Mucosa of descending colon (tissue), 3 donors: ENCODE measurements around the gene RXRB. TPM values are rescaled to one million over a fixed set of nuclear protein-coding genes. Genes with fewer than 3 reads are reported as not detected.

Source experiments
- ATAC-seq: fragments of 200-7000 bp; cut with Tn5 transposase; one replicate; pipeline ENCODE4 v1.9.1; 2020; ENCODE audit warnings: mild to moderate bottlenecking, moderate library complexity
- DNase-seq, 3 donors: peaks; one replicate each; pipeline ENCODE4 v3.0.0-alpha.2; 2020
- H3K36me3 ChIP-seq: fragments of 200-600 bp; one replicate; pipeline ENCODE4 v1.8.0; 2021; ENCODE audit warnings: low read depth, mild to moderate bottlenecking
- H3K4me1 ChIP-seq: fragments of 200-600 bp; one replicate; pipeline ENCODE4 v1.8.0; 2021; ENCODE audit warnings: low read depth, mild to moderate bottlenecking
- H3K4me3 ChIP-seq: fragments of 200-600 bp; one replicate; pipeline ENCODE4 v1.8.0; 2021; ENCODE audit warnings: mild to moderate bottlenecking
- H3K9me3 ChIP-seq: fragments of 200-600 bp; one replicate; pipeline ENCODE4 v1.8.0; 2021; ENCODE audit warnings: mild to moderate bottlenecking
- intact Hi-C, 2 donors: fragments of 100-400 bp; cut with DNase I in 1 of 2; cut with micrococcal nuclease in 1 of 2; formaldehyde crosslinking; loops; one replicate each; pipeline versions ENCODE4 v1.11.0 to v1.11.1; 2022; cut with DNase I, micrococcal nuclease
- total RNA-seq, 3 donors: library from RNA; stranded (reverse); fragmentation: NEBNext Ultra II Directional in 2 of 3; extraction: Animal tissue kit (Norgen Biotek cat#: 25700) in 2 of 3; gene quantifications; one replicate each; pipeline versions ENCODE4 v1.2.1 to v1.2.4, GENCODE V29; 2021 to 2023
- TF ChIP-seq, protein P1 (sequence below): fragments of 200-600 bp; IDR thresholded peaks from one replicate; pipeline ENCODE4 v1.8.0; 2022; ENCODE audit warnings: antibody characterized with exemption, mild to moderate bottlenecking
- donor health status: DM: no; HTN: no; CAD: no; lungs with moderate emphysema.
- donor health status: DM: no; HTN: no; CAD: no.
- donor health status: DM: no; HTN: yes; CAD: no.

RXRB gene
- total RNA-seq, 3 donors from 2014 or later = 45.4 to 51.1 (median 51.1) TPM

DNA sequence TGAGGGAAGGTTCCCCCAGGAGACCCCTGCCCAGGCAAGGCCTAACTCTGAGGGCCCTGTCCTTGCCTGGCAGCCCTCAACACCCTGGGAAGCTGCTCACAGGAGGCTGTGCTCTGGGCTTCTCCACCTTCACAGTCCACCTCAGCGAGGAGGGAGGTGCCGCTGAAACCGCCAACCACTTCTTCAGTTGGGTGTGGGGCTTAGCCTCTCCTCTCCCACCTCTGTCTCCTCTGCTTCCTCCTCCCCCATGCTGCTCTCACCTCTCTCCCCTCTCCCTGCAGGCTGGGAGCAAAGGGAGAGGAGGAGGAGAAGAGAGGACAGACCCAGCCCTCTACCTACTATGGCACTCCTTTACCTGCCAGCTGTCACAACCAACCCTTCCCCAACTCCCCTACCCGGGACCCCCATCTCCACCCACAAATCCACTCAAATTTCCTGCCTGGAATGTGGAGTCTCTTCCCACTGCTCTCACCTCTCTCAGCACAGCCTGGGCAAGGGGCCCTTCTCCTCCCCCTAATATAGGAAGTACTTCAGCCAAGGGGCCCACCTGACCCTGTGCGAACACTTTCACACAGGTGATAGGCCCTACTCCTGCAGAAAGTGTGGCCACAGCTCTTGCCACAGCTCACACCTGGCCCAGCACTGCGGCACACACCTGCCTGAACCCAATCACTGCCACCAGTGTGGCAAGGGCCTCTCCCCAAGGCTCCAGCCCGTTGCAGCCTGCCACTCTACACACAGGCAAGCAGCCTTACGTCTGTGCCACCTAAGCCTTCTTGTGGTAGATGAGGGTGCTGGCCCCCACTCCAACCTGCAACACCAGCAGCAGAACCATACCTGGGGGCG, 15.0 kb upstream of the RXRB start:
- Histone ChIP-seq H3K4me1 (peaks cover 9% of the 10 kb centered on the region), H3K4me3 (no peak overlapping the region), H3K36me3 (no peaks in the 10 kb centered on the region), H3K9me3 (no peaks in the 10 kb centered on the region)
- no peak for DNase-seq
- TF ChIP-seq, protein P1, sequence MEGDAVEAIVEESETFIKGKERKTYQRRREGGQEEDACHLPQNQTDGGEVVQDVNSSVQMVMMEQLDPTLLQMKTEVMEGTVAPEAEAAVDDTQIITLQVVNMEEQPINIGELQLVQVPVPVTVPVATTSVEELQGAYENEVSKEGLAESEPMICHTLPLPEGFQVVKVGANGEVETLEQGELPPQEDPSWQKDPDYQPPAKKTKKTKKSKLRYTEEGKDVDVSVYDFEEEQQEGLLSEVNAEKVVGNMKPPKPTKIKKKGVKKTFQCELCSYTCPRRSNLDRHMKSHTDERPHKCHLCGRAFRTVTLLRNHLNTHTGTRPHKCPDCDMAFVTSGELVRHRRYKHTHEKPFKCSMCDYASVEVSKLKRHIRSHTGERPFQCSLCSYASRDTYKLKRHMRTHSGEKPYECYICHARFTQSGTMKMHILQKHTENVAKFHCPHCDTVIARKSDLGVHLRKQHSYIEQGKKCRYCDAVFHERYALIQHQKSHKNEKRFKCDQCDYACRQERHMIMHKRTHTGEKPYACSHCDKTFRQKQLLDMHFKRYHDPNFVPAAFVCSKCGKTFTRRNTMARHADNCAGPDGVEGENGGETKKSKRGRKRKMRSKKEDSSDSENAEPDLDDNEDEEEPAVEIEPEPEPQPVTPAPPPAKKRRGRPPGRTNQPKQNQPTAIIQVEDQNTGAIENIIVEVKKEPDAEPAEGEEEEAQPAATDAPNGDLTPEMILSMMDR = no peak
- no peak for ATAC-seq
- intact Hi-C loops = no loop called here

GRCh38 chr6:33213989-33214335, 13.5 kb upstream of the RXRB start:
- no peak for ATAC-seq
- TF ChIP-seq, protein P1 = no peak
- no peaks in the 10 kb centered on the region for H3K36me3 ChIP-seq

DNA sequence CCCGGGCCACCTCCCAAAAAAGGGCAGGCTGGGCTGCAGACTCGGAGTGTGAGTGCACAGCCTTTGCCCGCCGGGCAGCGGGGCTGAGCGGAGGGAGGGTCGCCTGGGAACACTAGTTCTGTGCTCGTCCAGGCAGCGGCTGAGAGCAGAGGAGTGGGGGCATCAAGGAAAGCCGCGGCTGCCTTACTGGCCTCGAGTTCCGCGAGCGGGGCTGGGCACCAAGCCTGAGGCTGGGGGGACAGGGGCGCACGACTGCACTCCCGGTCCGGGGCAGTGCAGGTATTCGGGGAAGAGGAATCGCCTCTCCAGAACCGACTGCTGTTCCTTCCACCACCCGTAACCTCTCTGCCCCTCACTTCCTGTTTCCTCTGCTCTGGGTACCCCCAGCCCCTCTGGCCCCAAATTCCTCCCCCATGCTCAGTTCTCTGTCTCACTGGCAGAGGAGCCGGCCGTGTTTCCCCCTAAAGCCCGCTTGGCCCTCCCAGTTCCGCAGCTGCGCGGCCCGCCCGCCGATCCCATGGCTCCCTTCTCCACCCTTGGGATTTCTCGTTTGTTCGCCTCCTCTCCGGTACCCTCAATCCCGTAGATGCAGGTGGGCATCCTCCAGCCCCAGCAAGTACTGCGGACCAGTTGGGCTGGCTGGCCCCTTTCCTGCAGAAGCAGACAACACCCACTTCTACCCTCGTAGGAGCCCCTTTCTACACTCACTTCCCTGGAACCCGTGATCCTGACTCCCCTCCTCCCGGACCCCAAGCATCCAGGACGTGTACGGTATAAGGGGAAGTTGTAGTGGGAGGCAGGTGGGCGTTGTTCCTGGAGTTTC, 12.9 kb upstream of the RXRB start:
- intact Hi-C loops = no loop called here
- Histone ChIP-seq H3K4me3 (no peak overlapping the region), H3K4me1 (peaks cover 15% of the 10 kb centered on the region), H3K36me3 (no peaks in the 10 kb centered on the region), H3K9me3 (no peaks in the 10 kb centered on the region)
- DNase-seq = peak in 1 of 3 donors; percentile 55
- peak; percentile 36 for ATAC-seq
- TF ChIP-seq, protein P1 = no peak

More at GRCh38 chr6:33213989-33214335, 13.5 kb upstream of the RXRB start:
- H3K4me1 ChIP-seq = peaks cover 12% of the 10 kb centered on the region
- intact Hi-C loops = no loop called here
- DNase-seq = no peak
- no peak overlapping the region for H3K4me3 ChIP-seq
- H3K9me3 ChIP-seq = no peaks in the 10 kb centered on the region

- intact Hi-C loops = no loop called here
- ATAC-seq (no peak), DNase-seq (no peak)
- no peaks in the 10 kb centered on the region for H3K36me3 ChIP-seq
- peaks cover 15% of the 10 kb centered on the region for H3K4me1 ChIP-seq
- TF ChIP-seq, protein P1 = no peak
- no peak overlapping the region for H3K4me3 ChIP-seq
- H3K9me3 ChIP-seq = no peaks in the 10 kb centered on the region
Measured at GRCh38 chr6:33212857-33213165, 12.3 kb upstream of the RXRB start.

DNA sequence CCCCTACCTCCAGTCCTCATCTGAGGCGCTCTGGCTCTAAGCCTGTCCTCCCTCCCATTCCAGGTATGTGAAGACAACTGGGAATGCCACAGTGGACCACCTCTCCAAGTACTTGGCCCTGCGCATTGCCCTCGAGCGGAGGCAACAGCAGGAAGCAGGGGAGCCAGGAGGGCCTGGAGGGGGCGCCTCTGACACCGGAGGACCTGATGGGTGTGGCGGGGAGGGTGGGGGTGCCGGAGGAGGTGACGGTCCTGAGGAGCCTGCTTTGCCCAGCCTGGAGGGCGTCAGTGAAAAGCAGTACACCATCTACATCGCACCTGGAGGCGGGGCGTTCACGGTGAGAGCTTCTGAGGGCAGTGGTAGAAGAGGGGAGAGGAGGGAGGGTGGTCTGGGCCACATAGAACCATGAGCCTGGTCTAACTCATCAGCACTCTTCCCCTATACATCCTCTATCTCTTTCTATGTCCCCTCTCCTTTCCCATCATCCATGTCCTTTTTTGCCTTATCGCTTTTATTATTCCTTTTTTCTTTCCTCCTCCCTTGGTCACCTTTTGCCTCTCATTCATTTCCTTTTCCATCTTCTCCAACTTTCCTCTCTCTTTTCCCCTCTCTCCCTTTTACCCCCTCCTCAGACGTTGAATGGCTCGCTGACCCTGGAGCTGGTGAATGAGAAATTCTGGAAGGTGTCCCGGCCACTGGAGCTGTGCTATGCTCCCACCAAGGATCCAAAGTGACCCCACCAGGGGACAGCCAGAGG, 11.4 kb upstream of the RXRB start:
- H3K36me3 ChIP-seq = no peaks in the 10 kb centered on the region
- no peak for DNase-seq
- intact Hi-C loops = no loop called here
- ATAC-seq = no peak
- H3K9me3 ChIP-seq = no peaks in the 10 kb centered on the region
- TF ChIP-seq, protein P1 = no peak
- peaks cover 19% of the 10 kb centered on the region for H3K4me1 ChIP-seq
- no peak overlapping the region for H3K4me3 ChIP-seq
